ENCODE results near the gene ARL14EP.

Gene ARL14EP

GRCh38 chr11:30322826-30323710 lies at the start of gene ARL14EP:
ARL14EP (plus strand) TSS chr11:30323104; CDS start chr11:30330949, 7,845 bp downstream.
- DNase-seq = peak; percentile 95 to 96

- DNase-seq = no peak
These were observed 45.7 kb upstream of the ARL14EP start for GRCh38 chr11:30277176-30277575.

GRCh38 chr11:30279796-30280195 lies 43.1 kb upstream of the ARL14EP start:
- no peak for DNase-seq

- DNase-seq = no peak
These were observed 41.2 kb upstream of the ARL14EP start for GRCh38 chr11:30281476-30282288.

- DNase-seq = no peak
These were observed 40.6 kb upstream of the ARL14EP start for GRCh38 chr11:30282289-30282631.

- DNase-seq = no peak
These were observed 38.1 kb upstream of the ARL14EP start for GRCh38 chr11:30284836-30285235.

GRCh38 chr11:30285416-30286121 lies 37.3 kb upstream of the ARL14EP start:
- DNase-seq = no peak

GRCh38 chr11:30291331-30291730 lies 31.6 kb upstream of the ARL14EP start:
- DNase-seq = no peak

GRCh38 chr11:30292545-30292944 lies 30.4 kb upstream of the ARL14EP start:
- no peak for DNase-seq

GRCh38 chr11:30295178-30295885 lies 27.6 kb upstream of the ARL14EP start:
- no peak for DNase-seq

- DNase-seq = no peak
These were observed 18.3 kb upstream of the ARL14EP start for GRCh38 chr11:30304620-30305019.

GRCh38 chr11:30310623-30311022 lies 12.3 kb upstream of the ARL14EP start:
- DNase-seq = no peak

- DNase-seq = no peak
These were observed 11.7 kb upstream of the ARL14EP start for GRCh38 chr11:30311189-30311588.

- DNase-seq = no peak
These were observed 10.7 kb upstream of the ARL14EP start for GRCh38 chr11:30312243-30312642.

GRCh38 chr11:30313580-30313979 lies 9.3 kb upstream of the ARL14EP start:
- DNase-seq = no peak

GRCh38 chr11:30314625-30315024 lies 8.3 kb upstream of the ARL14EP start:
- DNase-seq = peak; percentile 46 to 61

GRCh38 chr11:30316237-30316636 lies 6.7 kb upstream of the ARL14EP start:
- no peak for DNase-seq

GRCh38 chr11:30317030-30317429 lies 5.9 kb upstream of the ARL14EP start:
- DNase-seq = no peak

- no peak for DNase-seq
These were observed 1.6 kb upstream of the ARL14EP start for GRCh38 chr11:30321321-30321720.

- DNase-seq = no peak
These were observed 713 bp upstream of the ARL14EP start for GRCh38 chr11:30322191-30322590.

- DNase-seq = peak; percentile 62 to 65
These were observed 3.3 kb downstream of the ARL14EP start for GRCh38 chr11:30326114-30326778.

GRCh38 chr11:30326906-30327305 lies 4.0 kb downstream of the ARL14EP start:
- DNase-seq = no peak

Data from Kasumi-1 (cell line).